ENCODE data around the gene SEMA4D.

DNA sequence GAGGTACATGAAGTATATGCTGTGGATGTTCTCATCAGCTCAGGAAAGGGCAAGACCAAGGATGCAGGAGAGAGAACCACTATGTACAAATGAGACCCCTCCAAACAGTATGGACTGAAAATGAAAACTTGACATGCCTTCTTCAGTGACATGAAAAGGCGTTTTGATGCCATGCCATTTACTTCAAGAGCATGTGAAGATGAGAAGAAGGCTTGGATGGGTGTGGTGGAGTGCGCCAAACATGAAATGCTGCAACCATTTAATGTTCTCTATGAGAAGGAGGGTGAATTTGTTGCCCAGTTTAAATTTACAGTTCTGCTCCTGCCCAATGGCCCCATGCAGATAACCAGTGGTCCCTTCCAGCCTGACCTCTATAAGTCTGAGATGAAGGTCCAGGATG lies 47.7 kb downstream of the SEMA4D start:
- TF ChIP-seq TARDBP (CRISPR knock-in tag; IDR thresholded peaks at IDR 0.05), result no peak
- no peak for TF ChIP-seq SNRNP70 (IDR thresholded peaks at IDR 0.05; ENCODE audit: low read depth, low read length)
- no peak for TF ChIP-seq CTCF (CRISPR knock-in tag; IDR thresholded peaks at IDR 0.05)
- TF ChIP-seq NFRKB (IDR thresholded peaks at IDR 0.05), result no peak
- TF ChIP-seq SP1 (IDR thresholded peaks at IDR 0.05), result no peak
- TF ChIP-seq SP1 (CRISPR knock-in tag; IDR thresholded peaks at IDR 0.05), result no peak
